Erythroblast (primary cell): ENCODE data around the gene CPLX3.

Experiments used
- GATA1 ChIP-seq: IDR thresholded peaks from 2 replicates; pipeline ENCODE4 v1.6.1; 2011; ENCODE audit warnings: low read depth, mild to moderate bottlenecking, control low read depth, low read length, moderate library complexity
- POLR2A ChIP-seq: IDR thresholded peaks from 2 replicates; pipeline ENCODE4 v1.6.1; 2011; ENCODE audit warnings: mild to moderate bottlenecking, low read length

- no peak for TF ChIP-seq POLR2A
- no peak for TF ChIP-seq GATA1
Observed at GRCh38 chr15:74785194-74786032, 41.0 kb upstream of the CPLX3 start.
